A549 treated with GW870086 at 1 μM for 4 hours (cell line): Measurements from ENCODE around the gene TBCD. TPM values are rescaled to one million over a fixed set of nuclear protein-coding genes. Genes with fewer than 3 reads are reported as not detected.

Experiments
- total RNA-seq: library from RNA; stranded (reverse); fragments of 200-300 nt; extraction: Qiagen RNA extraction; gene quantifications from 5 replicates; pipeline ENCODE4 v1.2.3, GENCODE V29; 2022; ENCODE audit warnings: low read depth

Gene TBCD
- total RNA-seq = 61.6 to 87.2 TPM (median 75.6 TPM) in 5 replicates

GRCh38 chr17:82751571-82752370, at the start of gene TBCD:
TBCD (plus strand) TSS chr17:82752065; CDS start chr17:82752194, 129 bp downstream.

GRCh38 chr17:82716203-82717010, 35.5 kb upstream of the TBCD start, which contains the start of gene FN3KRP:
FN3KRP (plus strand) TSS chr17:82716706; CDS start chr17:82716756, 50 bp downstream.

GRCh38 chr17:82734987-82735866, 16.6 kb upstream of the TBCD start, which contains the start of gene FN3K:
FN3K (plus strand) TSS chr17:82735615; CDS start chr17:82735637, 22 bp downstream.

GRCh38 chr17:82839617-82840292, 87.9 kb downstream of the TBCD start, which contains the start of gene ZNF750:
ZNF750 (minus strand) TSS chr17:82840022; CDS start chr17:82832454, 7,568 bp downstream.

Other genes with a start within 250 kb of the TBCD start
- 48.3 to 61.1 TPM (median 53.7 TPM) in 5 replicates for gene FOXK2, start 232.3 kb upstream of the TBCD start, total RNA-seq
- 90.4 to 100 TPM (median 93.7 TPM) in 5 replicates for gene WDR45B, start 103.6 kb upstream of the TBCD start, total RNA-seq
- 12.2 to 18.5 TPM (median 17.5 TPM) in 5 replicates for gene RAB40B, start 53.4 kb upstream of the TBCD start, total RNA-seq
- 68.2 to 71.2 TPM (median 69.6 TPM) in 5 replicates for gene FN3KRP, start 35.4 kb upstream of the TBCD start, total RNA-seq
- 8.2 to 9.1 TPM (median 8.9 TPM) in 5 replicates for gene FN3K, start 16.4 kb upstream of the TBCD start, total RNA-seq
- gene ZNF750, start 88.0 kb downstream of the TBCD start, total RNA-seq = not detected in 5 replicates